K562 (cell line): ENCODE results near the gene RNF43. TPM values are rescaled to one million over a fixed set of nuclear protein-coding genes. Genes with fewer than 3 reads are reported as not detected.

Experiments
- ARNT ChIP-seq, 2 experiments: fragments of 450-650 bp; IDR thresholded peaks; 2 replicates each; pipeline ENCODE4 v1.6.1; 2016; ENCODE audit warnings: mild to moderate bottlenecking in 1 of 2
- CBFA2T2 ChIP-seq: fragments of 450-650 bp; conservative IDR thresholded peaks from 2 replicates; pipeline ENCODE4 v1.6.1; 2017; ENCODE audit warnings: mild to moderate bottlenecking
- CBFA2T3 ChIP-seq: fragments of 450-650 bp; IDR thresholded peaks from 2 replicates; pipeline ENCODE4 v1.6.1; 2017
- CCNT2 ChIP-seq: IDR thresholded peaks from 2 replicates; pipeline ENCODE4 v1.6.1; 2011; ENCODE audit warnings: borderline replicate concordance, low read depth, mild to moderate bottlenecking, moderate library complexity, mixed read lengths, low read length; ENCODE audit not compliant: insufficient read length; ENCODE audit errors: extremely low read depth
- CHCHD3 ChIP-seq: fragments of 250-450 bp; sonication (Bioruptor Pico); IDR thresholded peaks from 2 replicates; pipeline ENCODE4 v2.1.2; 2022; ENCODE audit warnings: mild to moderate bottlenecking
- DPF2 ChIP-seq: fragments of 450-650 bp; IDR thresholded peaks from 2 replicates; pipeline ENCODE4 v1.6.1; 2016
- ETS2 ChIP-seq: IDR thresholded peaks from 2 replicates; pipeline ENCODE4 v1.6.1; 2016; ENCODE audit warnings: borderline replicate concordance, missing genetic modification characterization, mild to moderate bottlenecking, moderate library complexity, missing compliant biosample characterization; ENCODE audit not compliant: poor library complexity, severe bottlenecking
- FOS ChIP-seq: IDR thresholded peaks from 3 replicates; pipeline ENCODE4 v1.6.1; 2011; ENCODE audit not compliant: insufficient read length; ENCODE audit errors: extremely low read depth
- KAT2B ChIP-seq: IDR thresholded peaks from one replicate; pipeline ENCODE4 v1.6.1; 2012; ENCODE audit warnings: low read depth, mild to moderate bottlenecking, control low read depth, inconsistent platforms, low read length, moderate library complexity
- KLF16 ChIP-seq: IDR thresholded peaks from 2 replicates; pipeline ENCODE4 v1.6.1; 2016; ENCODE audit warnings: antibody characterized with exemption
- NR0B1 ChIP-seq: fragments of 450-650 bp; IDR thresholded peaks from one replicate; pipeline ENCODE4 v1.6.1; 2018; ENCODE audit warnings: mild to moderate bottlenecking, moderate library complexity; ENCODE audit not compliant: partially characterized antibody
- NUFIP1 ChIP-seq: fragments of 450-650 bp; IDR thresholded peaks from 2 replicates; pipeline ENCODE4 v1.6.1; 2018; ENCODE audit not compliant: partially characterized antibody
- PURB ChIP-seq: sonication (generic); formaldehyde crosslinking; IDR thresholded peaks from 2 replicates; pipeline ENCODE4 v1.9.0; 2021; ENCODE audit warnings: low read depth, mild to moderate bottlenecking, missing genetic modification reagents
- PYGO2 ChIP-seq: fragments of 450-650 bp; IDR thresholded peaks from 2 replicates; pipeline ENCODE4 v1.6.1; 2016; ENCODE audit warnings: mild to moderate bottlenecking, missing genetic modification characterization, moderate library complexity, missing compliant biosample characterization
- RB1 ChIP-seq: fragments of 450-650 bp; IDR thresholded peaks from 2 replicates; pipeline ENCODE4 v1.6.1; 2017; ENCODE audit warnings: low read depth, mild to moderate bottlenecking
- RBFOX2 ChIP-seq: fragments of 200-400 bp; formaldehyde crosslinking; IDR thresholded peaks from 2 replicates; pipeline ENCODE4 v1.6.1; 2017; ENCODE audit warnings: low read depth, mild to moderate bottlenecking, low read length, moderate library complexity
- TRIM24 ChIP-seq, 2 experiments: fragments of 450-650 bp; IDR thresholded peaks; 2 replicates each; pipeline ENCODE4 v1.6.1; 2016
- ZFP30 ChIP-seq: fragments of 250-450 bp; sonication (Bioruptor Pico); IDR thresholded peaks from 2 replicates; pipeline ENCODE4 v1.8.0; 2022; ENCODE audit warnings: moderate library complexity, mild to moderate bottlenecking, inconsistent platforms, borderline replicate concordance
- ZNF184 ChIP-seq: sonication (generic); formaldehyde crosslinking; IDR thresholded peaks from 2 replicates; pipeline ENCODE4 v1.5.0; 2020; ENCODE audit warnings: missing genetic modification reagents
- ZSCAN32 ChIP-seq: fragments of 450-650 bp; formaldehyde crosslinking; IDR thresholded peaks from 2 replicates; pipeline ENCODE4 v1.4.0; 2020; ENCODE audit warnings: mild to moderate bottlenecking, moderate library complexity
- polyA plus RNA-seq, 8 experiments: library from polyadenylated mRNA; depleted of rRNA in 4 of 8; stranded (reverse) in 5 of 8; unstranded in 3 of 8; fragments of >200 nt; fragmentation: Nextera tagmentation in 2 of 8; fragmentation: Illumina TruSeq in 1 of 8; extraction: Ambion mirVana in 2 of 8; extraction: Trizol in 1 of 8; gene quantifications; 2 replicates each; pipeline versions ENCODE4 v1.2.1 to v1.2.3, GENCODE V29; 2011 to 2014; ENCODE audit warnings: inconsistent platforms in 1 of 8, missing spikeins in 1 of 8
- total RNA-seq, 7 experiments: library from RNA; depleted of rRNA in 6 of 7; stranded (reverse); fragments of >200 nt in 6 of 7; fragmentation: Illumina TruSeq in 2 of 7; extraction: Trizol in 2 of 7; gene quantifications; 2 replicates each; pipeline versions ENCODE4 v1.2.1 to v1.2.3, GENCODE V29; 2011 to 2021; ENCODE audit warnings: low replicate concordance in 1 of 7
- TF ChIP-seq, protein P1 (sequence below): fragments of 450-650 bp; IDR thresholded peaks from 2 replicates; pipeline ENCODE4 v1.6.1; 2016; ENCODE audit warnings: mild to moderate bottlenecking
- TF ChIP-seq, protein P2 (sequence below): sonication (generic); formaldehyde crosslinking; IDR thresholded peaks from 2 replicates; pipeline ENCODE4 v1.4.0; 2020; ENCODE audit warnings: mild to moderate bottlenecking, missing genetic modification reagents
- TF ChIP-seq, protein P3 (sequence below): fragments of 450-650 bp; IDR thresholded peaks from 2 replicates; pipeline ENCODE4 v1.6.1; 2014; ENCODE audit warnings: low read depth, mild to moderate bottlenecking, moderate library complexity, borderline replicate concordance

Gene RNF43
- total and polyA plus RNA-seq, 9 of the 15 experiments (the other 6 are each of a cell fraction or from before 2014, with no cell fraction given): 0.29 to 2.7 (median 1.4) TPM

- TF ChIP-seq ZSCAN32 (CRISPR knock-in tag) (no peak), ZNF184 (CRISPR knock-in tag) (no peak), ARNT (IDR thresholded peaks at IDR 0.05) (no peak), CHCHD3 (CRISPR knock-in tag) (no peak), RB1 (no peak), KAT2B (no peak), NR0B1 (no peak), DPF2 (peak; percentile 95), NUFIP1 (no peak), PURB (CRISPR knock-in tag) (no peak), KLF16 (no peak), CCNT2 (peak; percentile 40), ZFP30 (no peak), PYGO2 (no peak), RBFOX2 (no peak), CBFA2T2 (0 out of 2 replicates have a peak, but pooled peaks have one; percentile 35), ETS2 (tag) (no peak), CBFA2T3 (peak; percentile 78), TRIM24 (IDR thresholded peaks at IDR 0.05) (0 out of 4 replicates have a peak, but pooled peaks of 1 of the 2 experiments have one; percentile 22), FOS (no peak)
- TF ChIP-seq, protein P1, sequence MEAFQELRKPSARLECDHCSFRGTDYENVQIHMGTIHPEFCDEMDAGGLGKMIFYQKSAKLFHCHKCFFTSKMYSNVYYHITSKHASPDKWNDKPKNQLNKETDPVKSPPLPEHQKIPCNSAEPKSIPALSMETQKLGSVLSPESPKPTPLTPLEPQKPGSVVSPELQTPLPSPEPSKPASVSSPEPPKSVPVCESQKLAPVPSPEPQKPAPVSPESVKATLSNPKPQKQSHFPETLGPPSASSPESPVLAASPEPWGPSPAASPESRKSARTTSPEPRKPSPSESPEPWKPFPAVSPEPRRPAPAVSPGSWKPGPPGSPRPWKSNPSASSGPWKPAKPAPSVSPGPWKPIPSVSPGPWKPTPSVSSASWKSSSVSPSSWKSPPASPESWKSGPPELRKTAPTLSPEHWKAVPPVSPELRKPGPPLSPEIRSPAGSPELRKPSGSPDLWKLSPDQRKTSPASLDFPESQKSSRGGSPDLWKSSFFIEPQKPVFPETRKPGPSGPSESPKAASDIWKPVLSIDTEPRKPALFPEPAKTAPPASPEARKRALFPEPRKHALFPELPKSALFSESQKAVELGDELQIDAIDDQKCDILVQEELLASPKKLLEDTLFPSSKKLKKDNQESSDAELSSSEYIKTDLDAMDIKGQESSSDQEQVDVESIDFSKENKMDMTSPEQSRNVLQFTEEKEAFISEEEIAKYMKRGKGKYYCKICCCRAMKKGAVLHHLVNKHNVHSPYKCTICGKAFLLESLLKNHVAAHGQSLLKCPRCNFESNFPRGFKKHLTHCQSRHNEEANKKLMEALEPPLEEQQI: no peak
- TF ChIP-seq, protein P2, sequence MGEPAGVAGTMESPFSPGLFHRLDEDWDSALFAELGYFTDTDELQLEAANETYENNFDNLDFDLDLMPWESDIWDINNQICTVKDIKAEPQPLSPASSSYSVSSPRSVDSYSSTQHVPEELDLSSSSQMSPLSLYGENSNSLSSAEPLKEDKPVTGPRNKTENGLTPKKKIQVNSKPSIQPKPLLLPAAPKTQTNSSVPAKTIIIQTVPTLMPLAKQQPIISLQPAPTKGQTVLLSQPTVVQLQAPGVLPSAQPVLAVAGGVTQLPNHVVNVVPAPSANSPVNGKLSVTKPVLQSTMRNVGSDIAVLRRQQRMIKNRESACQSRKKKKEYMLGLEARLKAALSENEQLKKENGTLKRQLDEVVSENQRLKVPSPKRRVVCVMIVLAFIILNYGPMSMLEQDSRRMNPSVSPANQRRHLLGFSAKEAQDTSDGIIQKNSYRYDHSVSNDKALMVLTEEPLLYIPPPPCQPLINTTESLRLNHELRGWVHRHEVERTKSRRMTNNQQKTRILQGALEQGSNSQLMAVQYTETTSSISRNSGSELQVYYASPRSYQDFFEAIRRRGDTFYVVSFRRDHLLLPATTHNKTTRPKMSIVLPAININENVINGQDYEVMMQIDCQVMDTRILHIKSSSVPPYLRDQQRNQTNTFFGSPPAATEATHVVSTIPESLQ: no peak
- TF ChIP-seq, protein P3, sequence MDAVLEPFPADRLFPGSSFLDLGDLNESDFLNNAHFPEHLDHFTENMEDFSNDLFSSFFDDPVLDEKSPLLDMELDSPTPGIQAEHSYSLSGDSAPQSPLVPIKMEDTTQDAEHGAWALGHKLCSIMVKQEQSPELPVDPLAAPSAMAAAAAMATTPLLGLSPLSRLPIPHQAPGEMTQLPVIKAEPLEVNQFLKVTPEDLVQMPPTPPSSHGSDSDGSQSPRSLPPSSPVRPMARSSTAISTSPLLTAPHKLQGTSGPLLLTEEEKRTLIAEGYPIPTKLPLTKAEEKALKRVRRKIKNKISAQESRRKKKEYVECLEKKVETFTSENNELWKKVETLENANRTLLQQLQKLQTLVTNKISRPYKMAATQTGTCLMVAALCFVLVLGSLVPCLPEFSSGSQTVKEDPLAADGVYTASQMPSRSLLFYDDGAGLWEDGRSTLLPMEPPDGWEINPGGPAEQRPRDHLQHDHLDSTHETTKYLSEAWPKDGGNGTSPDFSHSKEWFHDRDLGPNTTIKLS: no peak
Measured at GRCh38 chr17:58387834-58388233, 29.5 kb downstream of the RNF43 start (continued).
